Measurements from ENCODE around the gene ZNF277. TPM values are rescaled to one million over a fixed set of nuclear protein-coding genes. Genes with fewer than 3 reads are reported as not detected.
"Not testable (repeated sequence)": the region's sequence is repeated elsewhere in the genome, so short reads cannot be mapped to it uniquely, and the experiment has no call there.

Gene ZNF277
- total RNA-seq, 1 donor from 2014 or later: 67.3 TPM

DNA sequence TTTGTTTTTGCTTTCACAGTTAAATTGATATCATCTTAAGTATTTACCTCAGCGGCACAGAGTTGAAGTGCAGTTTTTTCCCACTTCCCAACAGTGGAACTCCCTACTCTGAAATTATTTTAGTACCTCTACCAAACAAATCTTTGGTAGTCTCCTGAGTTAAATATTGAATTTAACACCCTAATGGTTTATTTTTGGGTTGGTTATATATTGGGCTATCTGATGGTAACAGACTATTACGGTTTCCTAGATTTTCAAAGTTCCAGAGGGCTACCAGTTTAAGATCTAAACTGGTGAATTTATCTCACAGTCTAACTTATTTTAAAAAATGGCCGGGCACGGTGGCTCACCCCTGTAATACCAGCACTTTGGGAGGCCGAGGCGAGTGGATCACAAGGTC is 1.3 kb downstream of the ZNF277 start:
- DNase-seq (ENCODE audit: low spot score in 2 of 2): no peak
- FAIRE-seq: no peak

DNA sequence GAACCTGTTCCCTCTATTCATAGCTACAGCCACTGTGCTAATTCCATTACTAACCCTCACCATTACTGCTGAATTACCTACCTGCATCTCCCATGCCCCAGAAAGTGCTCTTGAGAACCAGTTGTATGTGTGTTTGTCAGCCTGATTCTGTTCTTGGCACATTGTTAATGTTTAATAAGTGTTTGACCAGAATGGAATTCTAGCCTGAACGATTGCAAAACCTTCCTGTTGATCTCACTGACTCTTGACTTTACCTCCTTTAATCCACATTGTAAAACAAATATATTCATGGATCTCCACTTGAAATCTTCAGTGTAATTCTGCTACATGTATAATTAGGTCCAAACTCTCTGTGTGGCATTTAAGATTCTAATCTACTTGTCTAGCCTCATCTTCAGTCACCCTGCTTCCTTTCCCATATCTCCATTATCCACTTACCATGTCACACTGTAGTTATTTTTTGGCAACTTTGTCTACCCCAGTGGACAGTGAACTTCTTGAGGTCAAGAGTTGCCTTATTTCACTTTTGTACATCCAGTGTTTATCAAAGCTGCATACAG is 4.9 kb downstream of the ZNF277 start:
- FAIRE-seq: no peak
- no peak for DNase-seq (ENCODE audit: low spot score in 2 of 2)

DNA sequence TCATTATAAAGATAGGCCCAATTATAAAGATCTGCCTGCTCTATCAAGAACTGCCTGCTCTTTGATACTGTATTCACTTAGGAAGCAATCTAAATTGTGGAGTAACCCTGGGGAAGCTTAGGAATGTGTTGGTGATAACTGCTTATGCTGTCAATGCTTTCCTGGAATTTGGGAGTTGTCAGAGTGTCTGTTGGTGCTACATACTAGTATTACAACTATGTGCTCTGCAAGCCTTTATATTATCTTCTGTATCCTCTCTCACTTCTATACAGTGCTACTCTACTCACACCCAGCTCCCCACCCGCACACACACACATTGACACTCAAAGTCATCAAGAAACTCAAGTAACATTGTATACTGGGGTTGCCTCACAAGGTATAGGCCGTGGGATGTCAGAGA is 6.1 kb downstream of the ZNF277 start:
- FAIRE-seq (no peak), DNase-seq (ENCODE audit: low spot score in 2 of 2) (no peak)

DNA sequence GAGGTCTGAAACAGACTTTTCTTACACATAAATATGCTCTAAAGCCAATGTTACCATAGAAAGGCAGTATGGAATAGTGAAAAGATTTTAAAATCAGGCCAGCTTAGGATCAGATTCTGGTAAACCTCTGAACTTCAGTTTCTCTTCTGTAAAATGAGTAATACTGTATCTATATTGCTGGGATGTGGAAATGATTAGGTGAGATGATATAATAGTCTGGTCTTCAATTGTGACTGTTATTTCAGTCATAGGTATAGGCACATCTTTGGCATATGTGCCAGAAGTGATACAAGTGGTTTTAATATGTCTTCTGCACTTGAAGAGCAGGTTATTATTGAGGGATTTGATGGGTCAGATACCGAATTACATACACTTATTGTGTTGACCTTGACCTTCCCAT is 7.2 kb downstream of the ZNF277 start:
- no peak for FAIRE-seq

DNA sequence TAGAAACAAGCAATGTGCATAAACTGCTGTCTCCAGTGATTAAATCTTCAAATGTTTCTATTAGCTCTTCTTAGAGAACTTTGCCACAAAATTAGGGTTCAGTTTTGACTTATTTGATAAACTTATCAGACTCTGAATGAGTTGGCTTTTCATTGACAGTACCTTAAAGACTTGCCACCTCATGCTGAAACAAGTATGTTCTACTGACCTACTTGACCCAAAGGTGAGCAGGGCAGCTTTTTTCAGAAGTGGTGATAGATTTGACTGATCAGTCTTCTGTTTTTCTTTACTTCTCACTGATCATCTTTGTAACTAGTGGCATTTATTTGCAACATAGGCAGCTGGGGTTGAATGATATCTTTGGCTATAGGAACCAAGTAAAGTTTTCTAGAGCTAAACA is 7.8 kb downstream of the ZNF277 start:
- no peak for DNase-seq (ENCODE audit: low spot score in 2 of 2)
- no peak for FAIRE-seq

More for the DNA sequence above, 7.2 kb downstream of the ZNF277 start:
- DNase-seq (ENCODE audit: low spot score in 2 of 2): no peak

DNA sequence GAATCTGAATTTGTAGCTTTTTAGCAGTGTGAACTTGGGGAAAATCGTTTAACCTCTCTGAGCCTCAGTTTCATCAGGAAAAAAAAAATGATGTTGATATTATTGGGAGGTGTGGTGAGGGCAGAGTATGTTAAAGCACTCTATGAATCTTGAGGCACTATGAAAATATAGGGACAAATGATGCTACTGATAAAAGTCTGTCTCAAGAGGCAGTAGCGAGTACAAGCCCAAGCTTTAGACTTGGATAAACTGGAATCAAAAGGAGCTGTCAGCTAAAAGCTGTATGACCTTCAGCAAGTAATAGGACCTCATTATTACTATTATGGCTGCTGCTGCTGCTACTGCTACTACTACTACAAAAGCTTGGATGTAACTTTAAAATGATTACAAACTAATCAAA is 8.4 kb downstream of the ZNF277 start:
- FAIRE-seq (no peak), DNase-seq (ENCODE audit: low spot score in 2 of 2) (no peak)

DNA sequence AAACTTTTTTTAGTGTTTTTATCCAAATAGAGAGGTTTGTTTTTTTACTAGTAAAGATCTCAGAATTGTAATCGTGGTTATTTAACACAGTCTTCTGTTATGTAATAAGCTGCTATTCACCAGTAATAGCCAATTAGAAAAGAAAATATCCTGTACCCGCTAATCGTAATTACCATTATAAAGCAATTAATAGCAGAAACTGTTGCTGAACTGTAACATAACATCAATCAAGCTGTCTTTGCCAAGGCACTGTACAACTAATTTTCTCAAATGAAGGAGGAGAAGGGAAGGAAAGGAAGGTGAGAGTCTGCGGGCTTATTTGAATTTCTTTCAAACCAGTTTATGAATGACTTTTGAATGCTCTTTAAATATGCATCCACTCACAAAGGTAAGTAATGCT is 9.3 kb downstream of the ZNF277 start:
- FAIRE-seq: no peak
- DNase-seq (ENCODE audit: low spot score in 2 of 2): no peak

DNA sequence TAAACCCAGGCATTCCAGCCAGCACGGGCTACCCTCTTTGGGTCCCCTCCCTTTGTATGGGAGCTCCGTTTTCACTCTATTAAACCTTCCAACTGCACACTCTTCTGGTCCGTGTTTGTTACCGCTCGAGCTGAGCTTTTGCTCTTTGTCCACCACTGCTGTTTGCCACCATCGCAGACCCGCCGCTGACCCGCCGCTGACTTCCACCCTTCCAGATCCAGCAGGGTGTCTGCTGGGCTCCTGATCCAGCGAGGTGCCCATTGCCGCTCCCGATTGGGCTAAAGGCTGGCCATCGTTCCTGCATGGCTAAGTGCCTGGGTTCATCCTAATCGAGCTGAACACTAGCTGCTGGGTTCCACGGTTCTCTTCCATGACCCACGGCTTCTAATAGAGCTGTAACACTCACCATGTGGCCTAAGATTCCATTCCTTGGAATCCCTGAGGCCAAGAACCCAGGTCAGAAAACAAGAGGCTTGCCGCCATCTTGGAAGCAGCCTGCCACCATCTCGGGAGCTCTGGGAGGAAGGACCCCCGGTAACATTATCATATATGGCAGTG is 14.5 kb downstream of the ZNF277 start:
- no peak for DNase-seq (ENCODE audit: low spot score in 2 of 2)
- FAIRE-seq: no peak

DNA sequence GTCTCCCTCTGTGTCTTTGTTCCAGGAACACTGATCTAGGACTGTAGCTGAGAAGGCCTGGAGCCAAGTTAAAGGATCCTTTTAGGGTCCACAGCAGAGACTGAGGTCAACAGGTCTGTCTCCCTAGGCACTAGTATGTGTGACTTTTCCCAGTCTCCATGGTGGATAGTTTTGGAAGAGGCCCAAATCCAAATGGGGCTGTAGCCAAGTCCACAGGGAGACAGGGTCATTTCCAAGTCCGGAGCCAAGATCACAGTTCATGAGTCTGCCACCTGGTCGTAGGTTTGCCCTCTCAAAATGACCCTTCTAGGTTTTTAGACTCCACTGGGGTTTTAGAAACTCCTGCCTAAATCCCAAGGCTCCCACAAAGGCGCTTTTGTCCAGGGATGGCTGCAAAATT is 16.8 kb downstream of the ZNF277 start:
- FAIRE-seq: no peak
- DNase-seq (ENCODE audit: low spot score in 2 of 2): no peak

DNA sequence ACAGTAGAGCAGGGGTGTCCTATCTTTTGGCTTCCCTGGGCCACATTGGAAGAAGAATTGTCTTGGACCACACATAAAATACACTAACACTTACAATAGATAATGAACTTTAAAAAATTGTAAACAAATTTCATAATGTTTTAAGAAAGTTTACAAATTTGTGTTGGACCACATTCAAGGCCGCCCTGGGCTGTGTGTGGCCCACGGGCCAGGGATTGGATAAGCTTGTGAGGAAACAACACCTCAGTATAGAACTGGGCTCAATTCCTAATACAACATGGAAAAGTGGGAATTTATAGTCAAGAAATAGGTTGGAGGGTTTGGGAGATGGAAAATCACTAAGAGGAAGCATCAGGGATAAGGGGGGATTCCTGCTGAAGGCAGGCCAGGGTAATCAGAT is 17.7 kb downstream of the ZNF277 start:
- no peak for FAIRE-seq
- DNase-seq (ENCODE audit: low spot score in 2 of 2): no peak

DNA sequence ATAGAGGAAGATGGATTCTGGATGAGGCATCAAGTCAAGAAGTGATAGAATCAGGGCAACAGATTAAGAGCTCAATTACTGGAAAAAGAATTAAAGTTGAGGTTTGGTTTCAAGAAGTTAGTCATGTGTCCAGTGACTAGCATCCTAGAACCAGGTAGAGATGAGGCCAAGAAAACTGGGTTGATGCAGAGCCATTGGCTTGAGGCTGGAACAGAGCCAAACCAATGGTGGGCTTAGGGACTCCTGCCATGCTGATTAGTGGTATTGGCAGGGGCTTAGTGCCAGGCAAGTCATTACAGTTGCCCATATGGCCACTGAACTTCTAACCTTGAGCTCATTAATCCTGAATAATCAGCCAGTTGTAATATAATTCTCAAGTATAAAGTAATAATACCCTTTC is 18.5 kb downstream of the ZNF277 start:
- DNase-seq (ENCODE audit: low spot score in 2 of 2): no peak
- no peak for FAIRE-seq

DNA sequence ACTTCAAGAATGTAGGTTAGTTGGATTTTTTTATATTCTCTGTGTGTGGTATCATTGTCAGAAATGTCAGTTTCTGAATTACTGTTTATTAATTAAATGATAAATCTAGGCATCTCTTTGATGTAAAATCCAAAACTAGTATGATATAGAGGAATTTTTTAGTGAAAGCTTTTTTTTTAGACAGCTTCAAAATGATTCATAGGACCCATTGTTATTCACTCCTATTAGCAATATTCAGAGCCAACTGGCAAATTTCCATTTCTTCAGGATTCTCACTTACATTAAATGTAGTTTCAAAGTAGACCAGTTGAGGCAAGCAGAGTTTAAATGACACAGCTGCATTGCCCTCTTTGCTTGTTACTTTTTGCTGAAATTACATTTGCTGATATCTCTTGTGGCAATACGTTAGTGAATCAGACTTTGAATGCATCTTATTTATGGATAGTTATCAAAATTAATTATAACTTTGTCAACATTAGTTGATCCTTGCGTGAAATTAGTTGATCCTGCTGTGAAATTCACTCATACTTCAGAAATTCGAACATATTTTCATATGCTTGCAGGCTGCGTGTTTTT is 20.3 kb downstream of the ZNF277 start:
- DNase-seq (ENCODE audit: low spot score in 2 of 2) (no peak), FAIRE-seq (no peak)

DNA sequence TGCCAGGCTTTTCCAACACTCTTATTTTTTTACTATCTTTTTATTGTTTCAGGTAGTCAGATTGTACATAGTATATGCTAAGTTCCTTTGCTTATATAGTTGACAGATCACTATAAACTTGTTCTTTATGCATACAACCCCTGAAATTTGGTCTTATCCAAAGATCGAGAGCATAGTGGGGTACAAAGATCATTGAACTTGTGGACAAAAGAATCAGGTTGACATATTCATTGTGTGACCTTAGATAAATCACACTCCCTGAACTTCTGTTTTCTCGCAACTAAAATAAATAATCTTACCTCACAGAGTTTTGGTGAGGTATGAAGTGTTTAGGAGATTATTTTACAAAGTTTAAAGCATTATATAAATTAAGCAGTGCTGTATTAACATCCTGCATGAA is 22.1 kb downstream of the ZNF277 start:
- FAIRE-seq (no peak), DNase-seq (ENCODE audit: low spot score in 2 of 2) (no peak)

DNA sequence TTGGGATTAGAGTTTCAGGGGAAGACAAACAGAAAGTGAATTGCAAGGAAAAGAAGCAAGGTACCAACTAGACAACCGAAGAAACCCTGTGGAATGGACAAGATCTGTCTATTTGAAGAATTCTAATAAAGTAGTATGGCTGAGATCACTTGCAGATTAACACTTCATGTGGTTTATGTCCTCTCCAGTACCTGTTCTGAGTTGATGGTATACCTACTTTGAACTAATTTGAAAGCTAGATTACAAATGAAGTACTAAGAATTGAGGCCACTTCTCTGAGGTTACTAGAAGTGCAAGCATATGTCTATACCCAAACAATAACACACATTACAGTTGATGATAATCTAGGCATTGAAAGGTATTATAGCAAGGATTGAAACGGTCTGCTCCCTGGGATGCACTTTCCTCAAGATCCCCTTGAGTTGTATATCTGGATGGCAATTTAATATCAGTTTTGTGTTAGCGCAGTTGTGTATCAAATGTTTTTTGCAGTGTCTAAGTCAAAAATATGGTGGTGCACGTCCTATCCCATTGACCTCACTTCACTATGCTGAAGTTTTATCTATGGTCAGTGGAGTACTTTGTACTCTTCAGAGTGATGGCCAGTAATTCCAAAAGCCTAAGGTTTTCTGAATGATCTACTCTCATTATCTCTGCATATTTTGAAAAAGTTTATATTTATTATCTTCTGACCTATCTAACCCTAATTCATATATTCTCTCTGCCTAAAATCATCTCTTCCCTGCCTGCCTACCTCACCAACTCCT is 25.9 kb downstream of the ZNF277 start:
- FAIRE-seq (no peak), DNase-seq (ENCODE audit: low spot score in 2 of 2) (no peak)

DNA sequence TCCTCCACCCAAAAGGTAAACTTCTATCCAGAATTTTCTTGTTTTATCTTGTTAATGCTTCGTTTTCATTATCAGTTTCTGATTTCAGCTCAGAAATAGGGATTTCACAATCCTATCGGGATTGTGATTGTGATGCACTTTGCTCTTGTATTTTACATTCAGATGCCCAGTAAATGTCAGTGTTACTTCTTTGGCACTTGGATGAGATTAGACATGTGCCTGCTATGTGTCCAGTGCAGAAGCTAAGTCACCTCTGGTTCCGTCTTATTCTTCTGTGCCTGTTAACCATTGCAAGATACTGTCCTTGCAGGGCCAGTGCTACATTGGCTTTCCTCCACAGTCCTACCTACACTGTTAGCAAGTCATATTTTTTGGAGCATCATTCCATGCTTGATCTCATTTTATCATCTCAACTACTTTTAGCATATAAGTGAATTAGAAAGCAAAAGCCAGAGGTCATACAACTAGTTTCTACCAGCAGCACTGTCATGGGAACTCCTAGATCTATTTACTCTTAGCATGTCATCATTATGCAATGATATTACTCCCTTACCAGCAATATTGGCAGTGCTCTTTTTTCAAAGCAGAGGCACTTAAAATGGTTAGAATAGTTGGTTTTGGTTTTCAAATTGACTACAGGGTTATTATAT is 26.7 kb downstream of the ZNF277 start:
- DNase-seq (ENCODE audit: low spot score in 2 of 2) (no peak), FAIRE-seq (no peak)

DNA sequence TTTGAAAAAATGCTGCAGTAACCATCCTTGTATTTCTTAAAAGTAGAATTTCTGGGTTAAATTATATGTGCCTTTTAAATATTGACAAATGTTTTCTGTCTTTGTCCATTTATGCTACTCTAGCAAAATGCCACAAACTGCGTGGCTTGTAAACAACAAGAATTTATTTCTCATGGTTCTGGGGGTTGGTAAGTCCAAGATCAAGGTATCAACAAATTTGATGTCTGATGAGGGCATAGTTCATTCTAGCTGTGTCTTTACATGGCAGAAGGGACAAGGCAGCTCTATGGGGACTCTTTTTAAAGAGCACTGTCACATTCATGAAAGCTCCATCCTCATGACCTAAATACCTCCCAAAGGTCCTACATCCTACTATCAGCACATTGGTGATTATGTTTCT is 27.7 kb downstream of the ZNF277 start:
- FAIRE-seq: no peak
- DNase-seq (ENCODE audit: low spot score in 2 of 2): no peak

DNA sequence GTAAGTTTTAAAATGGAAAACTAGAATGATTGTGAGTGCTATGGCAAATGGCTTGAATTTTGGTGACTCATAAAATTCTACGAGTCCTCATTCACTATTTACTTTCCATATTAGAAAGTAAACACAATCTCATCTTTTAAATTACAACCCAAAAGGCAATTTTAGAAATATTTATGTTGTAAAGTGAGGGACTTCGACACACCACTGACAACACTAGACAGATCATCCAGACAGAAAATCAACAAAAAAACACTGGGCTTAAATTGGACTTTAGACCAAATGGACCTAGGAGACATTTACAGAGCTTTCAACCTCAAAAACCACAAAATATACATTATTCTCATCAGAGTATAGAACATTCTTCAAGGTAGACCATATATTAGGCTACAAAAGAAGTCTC is 30.1 kb downstream of the ZNF277 start:
- FAIRE-seq: no peak

DNA sequence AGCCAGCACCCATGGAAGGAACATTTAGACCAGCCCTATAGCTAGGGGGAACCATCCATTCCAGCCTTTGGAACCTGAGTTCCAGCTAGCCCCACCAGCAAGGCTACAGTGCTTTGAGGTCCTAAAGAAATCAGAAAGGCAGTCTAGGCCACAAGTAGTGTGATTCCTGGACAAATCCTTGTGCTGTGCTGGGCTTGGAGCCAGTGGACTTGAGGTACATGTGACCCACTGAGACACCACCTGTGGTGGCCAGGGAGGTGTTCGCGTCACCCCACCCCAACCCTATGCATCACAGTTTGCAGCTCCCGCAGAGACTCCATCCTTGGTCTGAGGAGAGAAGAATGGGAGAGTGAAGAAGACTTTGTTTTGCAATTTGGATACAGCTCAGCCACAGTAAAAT is 31.8 kb downstream of the ZNF277 start:
- FAIRE-seq (no peak), DNase-seq (ENCODE audit: low spot score in 2 of 2) (no peak)

More for the DNA sequence above, 30.1 kb downstream of the ZNF277 start:
- no peak for DNase-seq (ENCODE audit: low spot score in 2 of 2)

DNA sequence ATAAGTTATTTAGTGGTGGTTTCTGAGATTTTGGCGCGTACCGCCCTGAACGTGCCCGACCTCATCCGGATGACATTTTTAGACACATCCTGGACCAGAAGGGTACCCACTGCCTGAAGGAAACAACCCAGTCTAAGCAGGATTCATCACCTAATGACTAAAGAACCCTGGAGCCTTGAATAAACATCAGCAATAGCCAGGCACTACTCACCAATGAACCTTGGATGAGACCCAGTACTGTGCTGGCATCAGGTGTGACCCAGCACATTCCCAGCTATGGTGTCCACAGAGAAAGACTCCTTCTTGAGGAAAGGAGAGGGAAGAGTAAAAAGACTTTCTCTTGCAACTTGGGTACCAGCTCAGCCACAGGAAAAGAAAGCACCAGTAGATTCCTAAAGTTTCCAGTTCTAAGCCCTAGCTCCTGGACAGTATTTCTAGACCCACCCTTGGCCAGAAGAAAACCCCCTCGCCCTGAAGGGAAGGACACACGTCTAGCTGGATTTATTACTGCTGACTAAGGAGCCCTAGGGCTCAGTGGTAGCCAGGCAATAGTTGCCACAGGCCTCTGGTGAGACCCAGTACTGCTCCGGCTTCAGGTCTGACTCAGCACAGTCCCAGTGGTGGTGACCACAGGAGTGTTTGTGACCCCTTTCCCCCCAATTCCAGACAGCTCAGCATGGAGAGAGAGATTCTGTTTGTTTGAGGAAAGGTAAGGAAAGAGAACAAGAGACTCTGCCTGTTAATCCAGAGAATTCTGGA is 32.5 kb downstream of the ZNF277 start:
- DNase-seq (ENCODE audit: low spot score in 2 of 2) (no peak), FAIRE-seq (no peak)

DNA sequence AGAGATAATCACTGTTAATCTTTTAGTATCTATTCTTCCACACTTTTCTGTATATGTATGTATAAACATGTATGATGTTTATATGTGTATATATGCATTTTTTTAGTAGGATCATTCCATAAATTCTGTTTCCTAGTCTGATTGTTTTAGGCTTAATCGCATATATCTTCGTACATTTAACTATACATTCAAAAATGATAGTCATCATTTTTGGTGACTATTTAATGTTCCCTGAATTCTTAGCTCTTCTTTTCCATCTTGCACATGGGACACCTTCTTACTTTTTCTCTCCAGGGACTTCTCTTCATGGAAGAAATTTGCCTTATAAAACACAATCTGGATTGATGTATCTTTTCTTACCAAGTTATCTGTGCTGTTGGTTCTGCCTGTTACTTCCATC is 42.1 kb downstream of the ZNF277 start:
- FAIRE-seq (peak; percentile 48), DNase-seq (ENCODE audit: low spot score in 2 of 2) (no peak)

DNA sequence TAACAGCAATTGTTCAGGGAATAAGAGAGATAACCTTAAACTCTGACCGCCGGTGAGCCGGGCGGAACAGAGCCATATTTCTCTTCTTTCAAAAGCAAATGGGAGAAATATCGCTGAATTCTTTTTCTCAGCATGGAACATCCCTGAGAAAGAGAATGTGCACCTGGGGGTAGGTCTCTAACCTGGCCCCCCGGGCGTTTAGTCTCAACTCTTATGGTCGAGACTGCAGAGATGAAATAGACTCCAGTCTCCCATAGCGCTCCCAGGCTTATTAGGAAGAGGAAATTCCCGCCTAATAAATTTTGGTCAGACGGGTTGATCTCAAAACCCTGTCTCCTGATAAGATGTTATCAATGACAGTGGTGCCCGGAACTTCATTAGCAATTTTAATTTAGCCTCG is 43.5 kb downstream of the ZNF277 start:
- not testable (repeated sequence) for DNase-seq (ENCODE audit: low spot score in 2 of 2); FAIRE-seq

All from frontal cortex (tissue), 4 donors.